Gastroesophageal sphincter (tissue), 3 donors: ENCODE data around the gene DCUN1D4.

Experiments used
- CTCF ChIP-seq, 4 experiments: fragments of 200-600 bp in 2 of 4; fragments of 450-650 bp in 2 of 4; sonication (generic) in 1 of 4; IDR thresholded peaks; one replicate each; pipeline ENCODE4 v1.5.1; 2017 to 2019; ENCODE audit warnings: antibody characterized with exemption in 4 of 4, mild to moderate bottlenecking in 2 of 4, moderate library complexity in 2 of 4
- EP300 ChIP-seq: sonication (generic); formaldehyde crosslinking; IDR thresholded peaks from one replicate; pipeline ENCODE4 v1.6.1; 2017; ENCODE audit warnings: antibody characterized with exemption, mild to moderate bottlenecking

- TF ChIP-seq CTCF (IDR thresholded peaks at IDR 0.05), result no peak
- TF ChIP-seq EP300, result no peak
Measured at GRCh38 chr4:51842167-51842553, 793 bp upstream of the DCUN1D4 start.
